Lower leg skin (tissue), 4 donors: ENCODE results near the gene NBPF12. TPM values are rescaled to one million over a fixed set of nuclear protein-coding genes. Genes with fewer than 3 reads are reported as not detected.
"Not testable (repeated sequence)": the region's sequence is repeated elsewhere in the genome, so short reads cannot be mapped to it uniquely, and the experiment has no call there.

ENCODE experiments used
- DNase-seq, 2 donors: peaks; one replicate each; pipeline ENCODE4 v3.0.0-alpha.2; 2019; ENCODE audit warnings: low spot score in 2 of 2
- H3K4me3 ChIP-seq: fragments of 200-600 bp; sonication (generic); 2 replicates; pipeline ENCODE4 v1.5.1; 2017; ENCODE audit warnings: mild to moderate bottlenecking, low read depth; ENCODE audit not compliant: poor library complexity, severe bottlenecking
- POLR2A ChIP-seq, 2 donors: fragments of 450-650 bp; IDR thresholded peaks; one replicate each; pipeline ENCODE4 v1.6.1; 2016 to 2017; ENCODE audit warnings: antibody characterized with exemption in 2 of 2, mild to moderate bottlenecking in 1 of 2, moderate library complexity in 1 of 2
- WGBS, 2 donors: methylation state at CpG; one replicate each; pipeline ENCODE4 v1.1.5; 2018; 5-methylcytosine and 5-hydroxymethylcytosine counted together
- intact Hi-C: fragments of 100-400 bp; cut with DNase I; formaldehyde crosslinking; loops from one replicate; pipeline ENCODE4 v1.15.0; 2023; ENCODE audit warnings: low total_unique reads
- total RNA-seq, 4 donors: library from RNA; depleted of rRNA; stranded (reverse); fragments of >200 nt; gene quantifications; one replicate each; pipeline ENCODE4 v1.1.0, GENCODE V29; 2016
- TF ChIP-seq, protein P1 (sequence below), 3 donors: fragments of 450-650 bp; IDR thresholded peaks; one replicate each; pipeline ENCODE4 v1.5.1; 2016; ENCODE audit warnings: antibody characterized with exemption in 3 of 3, mild to moderate bottlenecking in 3 of 3, moderate library complexity in 2 of 3

Gene NBPF12
- total RNA-seq, 4 donors from 2014 or later = 7.4 to 14.8 (median 10.5) TPM

DNA sequence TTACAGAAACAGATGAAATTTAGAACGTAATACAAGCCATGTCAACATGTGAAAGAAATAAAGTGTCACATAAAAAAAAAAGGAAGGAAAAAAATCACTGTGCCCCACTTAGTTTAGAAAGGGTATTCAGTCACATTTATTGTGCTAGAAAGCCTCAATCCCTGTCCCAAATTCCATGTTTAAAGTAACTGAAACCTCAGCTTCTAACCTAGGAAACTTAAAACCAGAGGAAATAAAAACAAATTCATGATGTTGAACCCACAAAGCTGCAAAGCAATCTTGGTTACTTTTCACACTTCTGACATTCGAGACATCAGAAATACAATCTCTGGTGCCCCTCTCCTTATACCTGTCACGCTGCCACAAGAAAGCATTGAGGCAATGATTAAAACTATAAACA lies 101.8 kb downstream of the NBPF12 start:
- 75 to 79% methylated on average over 3 of the region's 3 CpGs for WGBS, 2 donors
- intact Hi-C loops = no loop called here
- no peak overlapping the region for H3K4me3 ChIP-seq
- no peak for DNase-seq
- TF ChIP-seq, protein P1, sequence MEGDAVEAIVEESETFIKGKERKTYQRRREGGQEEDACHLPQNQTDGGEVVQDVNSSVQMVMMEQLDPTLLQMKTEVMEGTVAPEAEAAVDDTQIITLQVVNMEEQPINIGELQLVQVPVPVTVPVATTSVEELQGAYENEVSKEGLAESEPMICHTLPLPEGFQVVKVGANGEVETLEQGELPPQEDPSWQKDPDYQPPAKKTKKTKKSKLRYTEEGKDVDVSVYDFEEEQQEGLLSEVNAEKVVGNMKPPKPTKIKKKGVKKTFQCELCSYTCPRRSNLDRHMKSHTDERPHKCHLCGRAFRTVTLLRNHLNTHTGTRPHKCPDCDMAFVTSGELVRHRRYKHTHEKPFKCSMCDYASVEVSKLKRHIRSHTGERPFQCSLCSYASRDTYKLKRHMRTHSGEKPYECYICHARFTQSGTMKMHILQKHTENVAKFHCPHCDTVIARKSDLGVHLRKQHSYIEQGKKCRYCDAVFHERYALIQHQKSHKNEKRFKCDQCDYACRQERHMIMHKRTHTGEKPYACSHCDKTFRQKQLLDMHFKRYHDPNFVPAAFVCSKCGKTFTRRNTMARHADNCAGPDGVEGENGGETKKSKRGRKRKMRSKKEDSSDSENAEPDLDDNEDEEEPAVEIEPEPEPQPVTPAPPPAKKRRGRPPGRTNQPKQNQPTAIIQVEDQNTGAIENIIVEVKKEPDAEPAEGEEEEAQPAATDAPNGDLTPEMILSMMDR (IDR thresholded peaks at IDR 0.05) = no peak
- TF ChIP-seq POLR2A (IDR thresholded peaks at IDR 0.05) = no peak

DNA sequence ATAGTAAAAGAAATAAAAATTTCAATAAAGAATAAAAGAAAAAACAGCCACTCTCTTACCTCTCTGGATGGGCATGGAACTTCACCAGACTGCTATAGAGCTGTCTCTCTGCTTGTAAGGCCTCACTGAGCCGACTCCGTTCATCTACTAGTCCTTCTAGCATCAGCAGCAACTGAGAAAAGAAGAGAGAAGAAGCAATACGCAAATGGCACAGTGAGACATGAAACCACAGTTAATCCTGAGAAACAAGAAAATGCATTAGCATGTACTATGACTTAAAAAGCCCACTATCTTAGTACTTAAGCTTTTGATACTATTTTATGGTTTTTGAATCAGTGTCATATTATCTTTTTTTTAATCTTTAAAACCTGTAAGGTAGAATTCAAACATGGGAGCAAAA lies 104.8 kb downstream of the NBPF12 start:
- DNase-seq, H3K4me3 ChIP-seq, intact Hi-C loops: not testable (repeated sequence)
- 78 to 80% methylated on average over 3 of the region's 3 CpGs for WGBS, 2 donors

DNA sequence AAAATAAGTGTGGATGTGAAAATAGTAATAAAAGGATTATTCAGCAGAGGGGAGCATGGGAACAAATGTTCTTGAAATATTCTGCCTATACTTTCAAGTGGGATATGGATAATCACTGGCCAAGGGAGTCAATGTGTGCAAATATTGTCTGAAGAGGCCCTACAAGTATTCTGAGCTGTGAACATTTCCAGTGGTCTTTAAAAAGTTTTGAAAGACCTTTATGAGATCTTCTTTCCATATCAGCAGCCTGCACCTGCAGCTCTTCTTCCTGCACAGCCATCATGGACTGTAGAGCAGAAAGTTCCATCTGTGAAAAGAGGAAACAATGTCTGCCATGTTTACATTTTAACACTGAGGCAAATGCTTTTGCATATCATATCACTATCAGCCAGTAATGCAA lies 106.4 kb downstream of the NBPF12 start:
- intact Hi-C loops, DNase-seq, H3K4me3 ChIP-seq: not testable (repeated sequence)

Other genes with a start within 250 kb of the NBPF12 start
- 10 to 100 TPM; 21.4 to 29.8 (median 25.9) TPM for gene PRKAB2, start 234.1 kb downstream of the NBPF12 start, total RNA-seq